Measurements from ENCODE around the gene SNX33. TPM values are rescaled to one million over a fixed set of nuclear protein-coding genes. Genes with fewer than 3 reads are reported as not detected.
A peak's percentile ranks its signal among the peaks of the same experiment; 100 is the strongest.
"Not testable (repeated sequence)": the region's sequence is repeated elsewhere in the genome, so short reads cannot be mapped to it uniquely, and the experiment has no call there.

Gene SNX33
- total RNA-seq, 1 experiment from 2014 or later = 16.8 TPM

- H4K20me1 ChIP-seq (ENCODE audit: low read length); POLR2A ChIA-PET (ENCODE audit: unreplicated experiment); H3K9ac ChIP-seq (ENCODE audit: low read length); H3K4me2 ChIP-seq (ENCODE audit: low read length); H3K9me2 ChIP-seq (replicated peaks; ENCODE audit: low read length); H3K36me3 ChIP-seq (ENCODE audit: low read depth, low read length); BruUV-seq (replicated peaks); H3K4me1 ChIP-seq (ENCODE audit: insufficient read depth, low read length); H3K79me2 ChIP-seq (ENCODE audit: low read length); H3K27me3 ChIP-seq (ENCODE audit: low read length); H3K27ac ChIP-seq (ENCODE audit: low read length); H3F3A ChIP-seq (ENCODE audit: low read length, unreplicated experiment); H2AFZ ChIP-seq (ENCODE audit: low read length); H3K9me3 ChIP-seq (ENCODE audit: low read length); H3K4me3 ChIP-seq (ENCODE audit: low read length): not testable (repeated sequence)
- CTCF ChIA-PET = interaction anchor here (0.6 kb wide), 1 partner anchor 11 kb away, joined by 6 read pairs; no protein-coding TSS in a partner anchor
- DNase-seq = peak; percentile 71
- intact Hi-C loops (cut with micrococcal nuclease) = loop anchor here (1.0 to 2.0 kb wide), 3 partner anchors 45 to 174 kb away; no protein-coding TSS in a partner anchor
- peak; percentile 68 for TF ChIP-seq CTCF (conservative IDR thresholded peaks at IDR 0.05; ENCODE audit: low read depth, low read length)
- ATAC-seq = peak; percentile 77
Measured at GRCh38 chr15:75683646-75684312, 36.1 kb downstream of the SNX33 start.

- CTCF ChIA-PET = no interaction called here
- Histone ChIP-seq H3F3A (ENCODE audit: low read length, unreplicated experiment) (no peaks in the 10 kb centered on the region), H3K36me3 (ENCODE audit: low read depth, low read length) (no peaks in the 10 kb centered on the region), H3K4me2 (ENCODE audit: low read length) (no peak overlapping the region), H3K4me3 (ENCODE audit: low read length) (no peak overlapping the region), H3K9me2 (replicated peaks; ENCODE audit: low read length) (no peaks in the 10 kb centered on the region), H3K27ac (ENCODE audit: low read length) (no peak overlapping the region), H3K4me1 (ENCODE audit: insufficient read depth, low read length) (no peaks in the 10 kb centered on the region), H3K79me2 (ENCODE audit: low read length) (no peaks in the 10 kb centered on the region), H2AFZ (ENCODE audit: low read length) (no peak overlapping the region), H3K9me3 (ENCODE audit: low read length) (no peaks in the 10 kb centered on the region), H3K27me3 (ENCODE audit: low read length) (no peaks in the 10 kb centered on the region), H4K20me1 (ENCODE audit: low read length) (no peaks in the 10 kb centered on the region), H3K9ac (ENCODE audit: low read length) (no peak overlapping the region)
- DNase-seq (no peak), ATAC-seq (no peak)
- POLR2A ChIA-PET (ENCODE audit: unreplicated experiment) = no interaction called here
- intact Hi-C loops (cut with micrococcal nuclease) = loop anchor here (2.0 kb wide), 1 partner anchor 118 kb away; no protein-coding TSS in a partner anchor
- no peak for TF ChIP-seq EZH2 (IDR thresholded peaks at IDR 0.05; ENCODE audit: low read length, unreplicated experiment)
- no peak for TF ChIP-seq EZH2phosphoT487 (IDR thresholded peaks at IDR 0.05; ENCODE audit: borderline replicate concordance, low read length)
- TF ChIP-seq CTCF (conservative IDR thresholded peaks at IDR 0.05; ENCODE audit: low read depth, low read length) = no peak
- BruUV-seq (replicated peaks) = no TSS peak
Measured at GRCh38 chr15:75684648-75685047, 36.9 kb downstream of the SNX33 start.

- Histone ChIP-seq H3K9me2 (replicated peaks; ENCODE audit: low read length) (no peaks in the 10 kb centered on the region), H3K9ac (ENCODE audit: low read length) (no peak overlapping the region), H3K9me3 (ENCODE audit: low read length) (no peaks in the 10 kb centered on the region), H3K36me3 (ENCODE audit: low read depth, low read length) (no peaks in the 10 kb centered on the region), H3F3A (ENCODE audit: low read length, unreplicated experiment) (no peaks in the 10 kb centered on the region), H4K20me1 (ENCODE audit: low read length) (no peaks in the 10 kb centered on the region), H3K27ac (ENCODE audit: low read length) (no peak overlapping the region), H3K4me2 (ENCODE audit: low read length) (no peak overlapping the region), H3K4me1 (ENCODE audit: insufficient read depth, low read length) (no peaks in the 10 kb centered on the region), H2AFZ (ENCODE audit: low read length) (no peak overlapping the region), H3K79me2 (ENCODE audit: low read length) (no peaks in the 10 kb centered on the region), H3K27me3 (ENCODE audit: low read length) (no peaks in the 10 kb centered on the region), H3K4me3 (ENCODE audit: low read length) (no peak overlapping the region)
- ATAC-seq (no peak), DNase-seq (no peak)
- ChIA-PET CTCF (no interaction called here), POLR2A (ENCODE audit: unreplicated experiment) (no interaction called here)
- intact Hi-C loops (cut with micrococcal nuclease) = loop anchor here (2.0 kb wide), 1 partner anchor 118 kb away; no protein-coding TSS in a partner anchor
- no TSS peak for BruUV-seq (replicated peaks)
- no peak for TF ChIP-seq EZH2phosphoT487 (IDR thresholded peaks at IDR 0.05; ENCODE audit: borderline replicate concordance, low read length)
- no peak for TF ChIP-seq EZH2 (IDR thresholded peaks at IDR 0.05; ENCODE audit: low read length, unreplicated experiment)
- no peak for TF ChIP-seq CTCF (conservative IDR thresholded peaks at IDR 0.05; ENCODE audit: low read depth, low read length)
Measured at GRCh38 chr15:75685195-75685594, 37.5 kb downstream of the SNX33 start.

Measured in PC-3 (cell line).